H9 (cell line): ENCODE measurements around the gene ZSCAN29. TPM values are rescaled to one million over a fixed set of nuclear protein-coding genes. Genes with fewer than 3 reads are reported as not detected.

Source experiments
- DNase-seq: peaks from one replicate; pipeline ENCODE4 v3.0.0-alpha.2; 2017
- H2AFZ ChIP-seq: one replicate; pipeline ENCODE4 v1.6.1; 2013; ENCODE audit warnings: mild to moderate bottlenecking, low read length, control low read depth, moderate library complexity
- H2AK5ac ChIP-seq: 2 replicates; pipeline ENCODE4 v1.6.1; 2013; ENCODE audit warnings: low read length, control low read depth, mixed read lengths; ENCODE audit not compliant: insufficient read length
- H2BK120ac ChIP-seq: one replicate; pipeline ENCODE4 v1.6.1; 2013; ENCODE audit warnings: low read depth, mild to moderate bottlenecking, low read length, control low read depth, inconsistent platforms; ENCODE audit not compliant: poor library complexity, severe bottlenecking
- H2BK12ac ChIP-seq: 2 replicates; pipeline ENCODE4 v1.6.1; 2013; ENCODE audit warnings: low read length, control low read depth, mixed read lengths, low read depth; ENCODE audit not compliant: insufficient read length
- H2BK15ac ChIP-seq: 2 replicates; pipeline ENCODE4 v1.6.1; 2013; ENCODE audit warnings: low read depth, low read length, control low read depth
- H2BK20ac ChIP-seq: one replicate; pipeline ENCODE4 v1.6.1; 2013; ENCODE audit warnings: low read depth, mild to moderate bottlenecking, low read length, control low read depth, inconsistent platforms; ENCODE audit not compliant: poor library complexity, severe bottlenecking
- H2BK5ac ChIP-seq: 2 replicates; pipeline ENCODE4 v1.6.1; 2013; ENCODE audit warnings: low read length, control low read depth, mixed read lengths; ENCODE audit not compliant: insufficient read length
- H3K14ac ChIP-seq: 2 replicates; pipeline ENCODE4 v1.6.1; 2013; ENCODE audit warnings: low read length, control low read depth; ENCODE audit not compliant: insufficient read depth
- H3K18ac ChIP-seq: 2 replicates; pipeline ENCODE4 v1.6.1; 2013; ENCODE audit warnings: low read depth, mild to moderate bottlenecking, mixed read lengths, low read length, control low read depth; ENCODE audit not compliant: insufficient read length
- H3K23ac ChIP-seq: 2 replicates; pipeline ENCODE4 v1.6.1; 2013; ENCODE audit warnings: low read length, control low read depth, mixed read lengths, low read depth; ENCODE audit not compliant: insufficient read length
- H3K23me2 ChIP-seq: 2 replicates; pipeline ENCODE4 v1.6.1; 2013; ENCODE audit warnings: low read depth, mild to moderate bottlenecking, mixed read lengths, low read length, control low read depth; ENCODE audit not compliant: insufficient read length, poor library complexity, severe bottlenecking
- H3K27ac ChIP-seq: 2 replicates; pipeline ENCODE4 v1.5.1; 2013; ENCODE audit warnings: low read length, control low read depth, mixed read lengths, low read depth; ENCODE audit not compliant: insufficient read length
- H3K27me3 ChIP-seq: 2 replicates; pipeline ENCODE4 v1.6.1; 2013; ENCODE audit warnings: low read length, control low read depth, inconsistent platforms; ENCODE audit not compliant: insufficient read depth
- H3K4ac ChIP-seq: 2 replicates; pipeline ENCODE4 v1.6.1; 2013; ENCODE audit warnings: low read depth, mild to moderate bottlenecking, control low read depth, inconsistent platforms, low read length, moderate library complexity
- H3K4me1 ChIP-seq: 2 replicates; pipeline ENCODE4 v1.6.1; 2013; ENCODE audit warnings: low read length, control low read depth, inconsistent platforms; ENCODE audit not compliant: insufficient read depth
- H3K4me2 ChIP-seq: 2 replicates; pipeline ENCODE4 v1.6.1; 2013; ENCODE audit warnings: low read length, control low read depth, mixed read lengths; ENCODE audit not compliant: insufficient read length, insufficient read depth
- H3K56ac ChIP-seq: 2 replicates; pipeline ENCODE4 v1.6.1; 2013; ENCODE audit warnings: low read depth, mild to moderate bottlenecking, mixed read lengths, low read length, control low read depth; ENCODE audit not compliant: insufficient read length
- H3K79me1 ChIP-seq: 2 replicates; pipeline ENCODE4 v1.6.1; 2013; ENCODE audit warnings: low read depth, mild to moderate bottlenecking, moderate library complexity, low read length, control low read depth, inconsistent platforms; ENCODE audit not compliant: insufficient read depth, poor library complexity, severe bottlenecking
- H3K79me2 ChIP-seq: 2 replicates; pipeline ENCODE4 v1.6.1; 2013; ENCODE audit warnings: low read length, control low read depth, inconsistent platforms; ENCODE audit not compliant: insufficient read depth
- H3K9ac ChIP-seq: 2 replicates; pipeline ENCODE4 v1.6.1; 2013; ENCODE audit warnings: low read length, control low read depth, mixed read lengths; ENCODE audit not compliant: insufficient read length; ENCODE audit errors: extremely low read depth
- H3K9me3 ChIP-seq: one replicate; pipeline ENCODE4 v1.6.1; 2013; ENCODE audit warnings: low read depth, low read length, inconsistent platforms; ENCODE audit not compliant: control insufficient read depth
- H3T11ph ChIP-seq: one replicate; pipeline ENCODE4 v1.6.1; 2013; ENCODE audit warnings: mild to moderate bottlenecking, low read length, control low read depth, inconsistent platforms
- H4K20me1 ChIP-seq: one replicate; pipeline ENCODE4 v1.6.1; 2013; ENCODE audit not compliant: control insufficient read depth, insufficient read length, insufficient read depth
- H4K5ac ChIP-seq: 2 replicates; pipeline ENCODE4 v1.6.1; 2013; ENCODE audit warnings: low read depth, mild to moderate bottlenecking, mixed read lengths, low read length, control low read depth; ENCODE audit not compliant: insufficient read length
- H4K8ac ChIP-seq: replicated peaks from 2 replicates; pipeline ENCODE4 v1.6.1; 2013; ENCODE audit warnings: low read length, control low read depth, mixed read lengths, low read depth; ENCODE audit not compliant: insufficient read length
- H4K91ac ChIP-seq: 2 replicates; pipeline ENCODE4 v1.6.1; 2013; ENCODE audit warnings: low read depth, mild to moderate bottlenecking, moderate library complexity, mixed read lengths, low read length, control low read depth; ENCODE audit not compliant: insufficient read length
- H3K27ac Mint-ChIP-seq, 3 experiments: 2 replicates in 2 of 3; 3 replicates in 1 of 3; pipeline ENCODE4 v1.8.0; 2020 to 2021; ENCODE audit warnings: mixed read lengths in 3 of 3, mild to moderate bottlenecking in 1 of 3, moderate library complexity in 1 of 3
- H3K27me3 Mint-ChIP-seq: 2 replicates; pipeline ENCODE4 v1.8.0; 2021; ENCODE audit warnings: low read depth, mild to moderate bottlenecking, moderate library complexity, mixed read lengths
- H3K36me3 Mint-ChIP-seq, 3 experiments: 2 replicates in 2 of 3; 3 replicates in 1 of 3; pipeline ENCODE4 v1.8.0; 2020 to 2021; ENCODE audit warnings: low read depth in 3 of 3, mixed read lengths in 3 of 3; ENCODE audit not compliant: insufficient read depth in 1 of 3
- H3K4me1 Mint-ChIP-seq, 2 experiments: 2 replicates each; pipeline ENCODE4 v1.8.0; 2020; ENCODE audit warnings: mixed read lengths in 2 of 2
- H3K4me3 Mint-ChIP-seq, 2 experiments: 2 replicates in 1 of 2; 3 replicates in 1 of 2; pipeline ENCODE4 v1.8.0; 2020 to 2021; ENCODE audit warnings: mild to moderate bottlenecking in 2 of 2, mixed read lengths in 2 of 2, moderate library complexity in 1 of 2
- H3K9me3 Mint-ChIP-seq, 2 experiments: 2 replicates in 1 of 2; 3 replicates in 1 of 2; pipeline ENCODE4 v1.8.0; 2020; ENCODE audit warnings: mild to moderate bottlenecking in 2 of 2, mixed read lengths in 2 of 2, moderate library complexity in 1 of 2
- CTCF ChIP-seq: fragments of 200-600 bp; sonication (generic); conservative IDR thresholded peaks from 3 replicates; pipeline ENCODE4 v1.8.0; 2021; ENCODE audit warnings: antibody characterized with exemption, mild to moderate bottlenecking
- WGBS: extraction: QIAGEN DNeasy Blood & Tissue Kit; methylation state at CpG from one replicate; pipeline ENCODE4 v1.1.7; 2013; ENCODE audit warnings: missing lambda C conversion rate, low lambda C conversion rate, mixed read lengths; ENCODE audit not compliant: insufficient read length; ENCODE audit errors: extremely low coverage; 5-methylcytosine and 5-hydroxymethylcytosine counted together
- total RNA-seq: library from RNA; stranded (reverse); gene quantifications from 2 replicates; pipeline ENCODE4 v1.2.1, GENCODE V29; 2021

The ZSCAN29 gene
- total RNA-seq, 1 experiment from 2014 or later, result 52.5 TPM

- H2BK120ac ChIP-seq, result no peak overlapping the region
- no peak overlapping the region for H4K8ac ChIP-seq
- peaks cover 5 to 18% (median 12%) of the 10 kb centered on the region in 3 experiments; a peak in 5 of 7 replicates for H3K36me3 Mint-ChIP-seq
- peak overlapping the region; percentile 93 to 95 for H3K4me3 Mint-ChIP-seq
- peak overlapping the region; percentile 67 for H3K9ac ChIP-seq
- no CpG with 5 or more reads among the region's 38 CpGs for WGBS
- H3K4ac ChIP-seq, result no peak overlapping the region
- no peaks in the 10 kb centered on the region for H3K23me2 ChIP-seq
- no peaks in the 10 kb centered on the region for H3K9me3 Mint-ChIP-seq
- H3K79me1 ChIP-seq, result peaks cover 9% of the 10 kb centered on the region
- no peak overlapping the region for H3K56ac ChIP-seq
- H3K79me2 ChIP-seq, result no peaks in the 10 kb centered on the region
- H3K4me1 ChIP-seq, result peaks cover 3% of the 10 kb centered on the region; the same call in 1 of the 2 replicates
- H3K27ac ChIP-seq, result no peak overlapping the region
- H2AFZ ChIP-seq, result no peak overlapping the region
- peaks cover 21% of the 10 kb centered on the region in 2 experiments for H3K4me1 Mint-ChIP-seq
- H2BK20ac ChIP-seq, result no peak overlapping the region
- H2AK5ac ChIP-seq, result no peak overlapping the region
- no peaks in the 10 kb centered on the region for H3K27me3 ChIP-seq
- DNase-seq, result no peak
- no peak overlapping the region for H3T11ph ChIP-seq
- peak overlapping the region; percentile 91 for H3K4me2 ChIP-seq
- peak overlapping the region in 2 of 3 experiments; percentile 88 to 98; a peak in 4 of 7 replicates for H3K27ac Mint-ChIP-seq
- H4K5ac ChIP-seq, result no peak overlapping the region
- H3K9me3 ChIP-seq, result no peaks in the 10 kb centered on the region
- H4K91ac ChIP-seq, result no peak overlapping the region
- H4K20me1 ChIP-seq, result no peaks in the 10 kb centered on the region
- no peak overlapping the region for H2BK15ac ChIP-seq
- peak overlapping the region; percentile 55; the same call in 1 of the 2 replicates for H3K14ac ChIP-seq
- H2BK5ac ChIP-seq, result no peak overlapping the region
- H3K27me3 Mint-ChIP-seq, result peaks cover 8% of the 10 kb centered on the region
- no peak overlapping the region for H2BK12ac ChIP-seq
- no peak overlapping the region for H3K23ac ChIP-seq
- no peak for TF ChIP-seq CTCF
- peak overlapping the region; percentile 3 for H3K18ac ChIP-seq
Observed at GRCh38 chr15:43329217-43329959, 41.5 kb downstream of the ZSCAN29 start.
